CD4-positive, CD25-positive, alpha-beta regulatory T cell (primary cell): ENCODE results near the gene CSMD2. TPM values are rescaled to one million over a fixed set of nuclear protein-coding genes. Genes with fewer than 3 reads are reported as not detected.

Source experiments
- ATAC-seq, 2 donors: fragments of 150-1000 bp; cut with Tn5 transposase; one replicate each; pipeline ENCODE4 v1.10.0; 2021; ENCODE audit warnings: low read depth in 2 of 2, moderate number of reproducible peaks in 2 of 2, moderate library complexity in 1 of 2
- DNase-seq, 3 donors: peaks; one replicate each; pipeline versions ENCODE4 v3.0.0 to v3.0.0-alpha.2; 2012 to 2022; ENCODE audit warnings: mixed read lengths in 1 of 3
- H3K27ac ChIP-seq: one replicate; pipeline ENCODE4 v1.7.0; 2013; ENCODE audit warnings: mild to moderate bottlenecking, low read length; ENCODE audit not compliant: insufficient read depth, poor library complexity, severe bottlenecking
- H3K27me3 ChIP-seq: one replicate; pipeline ENCODE4 v1.7.0; 2013; ENCODE audit warnings: low read length; ENCODE audit not compliant: control insufficient read depth, insufficient read depth
- H3K36me3 ChIP-seq: one replicate; pipeline ENCODE4 v1.7.0; 2013; ENCODE audit warnings: mild to moderate bottlenecking, low read length, moderate library complexity; ENCODE audit not compliant: control insufficient read depth, insufficient read depth
- H3K4me1 ChIP-seq: 2 replicates; pipeline ENCODE4 v1.7.0; 2013; ENCODE audit warnings: mild to moderate bottlenecking, low read length; ENCODE audit not compliant: insufficient read depth, control insufficient read depth, poor library complexity, severe bottlenecking
- H3K4me3 ChIP-seq: one replicate; pipeline ENCODE4 v1.7.0; 2013; ENCODE audit warnings: low read depth, mild to moderate bottlenecking, low read length, moderate library complexity
- H3K9me3 ChIP-seq, 2 experiments: 1 replicate in 1 of 2; 2 replicates in 1 of 2; pipeline ENCODE4 v1.7.0; 2013; ENCODE audit warnings: low read length in 2 of 2, mild to moderate bottlenecking in 1 of 2, moderate library complexity in 1 of 2; ENCODE audit not compliant: control insufficient read depth in 2 of 2
- H3K27ac Mint-ChIP-seq, 3 donors: one replicate each; pipeline ENCODE4 v1.8.0; 2020 to 2022; ENCODE audit warnings: mild to moderate bottlenecking in 3 of 3, mixed read lengths in 3 of 3, moderate library complexity in 2 of 3
- H3K27me3 Mint-ChIP-seq: one replicate; pipeline ENCODE4 v1.8.0; 2022; ENCODE audit warnings: mild to moderate bottlenecking, mixed read lengths
- H3K36me3 Mint-ChIP-seq: one replicate; pipeline ENCODE4 v1.8.0; 2020; ENCODE audit warnings: mixed read lengths
- H3K4me1 Mint-ChIP-seq, 4 donors: one replicate each; pipeline ENCODE4 v1.8.0; 2020 to 2022; ENCODE audit warnings: mixed read lengths in 4 of 4, mild to moderate bottlenecking in 1 of 4
- H3K4me3 Mint-ChIP-seq, 4 donors: one replicate each; pipeline ENCODE4 v1.8.0; 2020 to 2022; ENCODE audit warnings: mild to moderate bottlenecking in 4 of 4, mixed read lengths in 4 of 4, moderate library complexity in 3 of 4
- H3K9me3 Mint-ChIP-seq, 7 donors: one replicate each; pipeline ENCODE4 v1.8.0; 2020 to 2022; ENCODE audit warnings: mixed read lengths in 7 of 7, mild to moderate bottlenecking in 3 of 7, moderate library complexity in 2 of 7
- polyA plus RNA-seq, 4 donors: library from polyadenylated mRNA; unstranded; fragments of 300-500 nt; fragmentation: Illumina TruSeq; gene quantifications; one replicate each; pipeline ENCODE4 v1.2.3, GENCODE V29; 2021
- total RNA-seq: library from RNA; stranded (reverse); gene quantifications from one replicate; pipeline ENCODE4 v1.2.3, GENCODE V29; 2022

Gene CSMD2
- total and polyA plus RNA-seq, 5 donors from 2014 or later, result not detected

DNA sequence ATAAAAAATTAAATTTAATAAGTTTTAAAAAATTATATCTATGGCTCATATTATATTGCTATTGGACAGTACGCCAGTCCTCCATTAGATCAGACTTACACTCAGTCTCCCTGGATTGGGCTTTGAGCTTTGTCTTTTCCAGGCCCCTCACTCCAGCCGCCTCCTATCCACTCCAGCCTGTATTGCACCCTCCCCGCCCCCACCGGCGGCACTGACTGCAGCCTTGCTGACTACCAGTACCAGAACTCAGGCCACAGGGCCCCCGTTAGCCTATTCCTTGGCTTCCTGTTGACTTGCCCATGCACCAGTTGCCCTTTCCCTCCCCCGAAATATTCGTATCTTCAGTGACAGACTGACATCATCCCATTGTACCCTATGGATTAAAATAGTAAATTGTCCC is 127.9 kb downstream of the CSMD2 start:
- no peaks in the 10 kb centered on the region for H3K4me1 ChIP-seq

GRCh38 chr1:34034036-34034435 is 131.0 kb downstream of the CSMD2 start:
- ATAC-seq (no peak), DNase-seq (no peak)
- H3K36me3 ChIP-seq, result no peaks in the 10 kb centered on the region
- Mint-ChIP-seq H3K27ac (no peak overlapping the region), H3K4me1 (no peaks in the 10 kb centered on the region), H3K36me3 (no peaks in the 10 kb centered on the region), H3K9me3 (no peaks in the 10 kb centered on the region), H3K27me3 (no peaks in the 10 kb centered on the region), H3K4me3 (no peak overlapping the region)
- H3K27ac ChIP-seq, result no peak overlapping the region
- H3K4me1 ChIP-seq, result no peaks in the 10 kb centered on the region
- H3K27me3 ChIP-seq, result no peaks in the 10 kb centered on the region
- H3K4me3 ChIP-seq, result no peak overlapping the region
- H3K9me3 ChIP-seq, result no peaks in the 10 kb centered on the region

More for the DNA sequence above, 127.9 kb downstream of the CSMD2 start:
- Histone ChIP-seq H3K27me3 (no peaks in the 10 kb centered on the region), H3K4me3 (no peak overlapping the region), H3K9me3 (no peaks in the 10 kb centered on the region), H3K27ac (no peak overlapping the region), H3K36me3 (no peaks in the 10 kb centered on the region)
- Mint-ChIP-seq H3K4me1 (no peaks in the 10 kb centered on the region), H3K27ac (no peak overlapping the region), H3K27me3 (no peaks in the 10 kb centered on the region), H3K9me3 (no peaks in the 10 kb centered on the region), H3K36me3 (no peaks in the 10 kb centered on the region), H3K4me3 (no peak overlapping the region)
- ATAC-seq (no peak), DNase-seq (no peak)

- no peaks in the 10 kb centered on the region for H3K27me3 Mint-ChIP-seq
- no peaks in the 10 kb centered on the region for H3K4me1 ChIP-seq
- no peak overlapping the region for H3K4me3 Mint-ChIP-seq
- DNase-seq (no peak), ATAC-seq (no peak)
- no peaks in the 10 kb centered on the region for H3K9me3 ChIP-seq
- H3K36me3 Mint-ChIP-seq, result no peaks in the 10 kb centered on the region
- H3K27ac Mint-ChIP-seq, result no peak overlapping the region
- peaks cover 4% of the 10 kb centered on the region for H3K27me3 ChIP-seq
- H3K27ac ChIP-seq, result no peak overlapping the region
- H3K9me3 Mint-ChIP-seq, result no peaks in the 10 kb centered on the region
- no peaks in the 10 kb centered on the region for H3K4me1 Mint-ChIP-seq
- H3K4me3 ChIP-seq, result no peak overlapping the region
- H3K36me3 ChIP-seq, result no peaks in the 10 kb centered on the region
Observed at GRCh38 chr1:34029954-34030353, 135.1 kb downstream of the CSMD2 start.

GRCh38 chr1:34029515-34029914 is 135.5 kb downstream of the CSMD2 start:
- no peaks in the 10 kb centered on the region for H3K27me3 Mint-ChIP-seq
- no peak for DNase-seq

GRCh38 chr1:34028381-34029055 is 136.5 kb downstream of the CSMD2 start:
- H3K36me3 Mint-ChIP-seq, result no peaks in the 10 kb centered on the region
- DNase-seq, result no peak
- H3K4me1 Mint-ChIP-seq, result no peaks in the 10 kb centered on the region
- Histone ChIP-seq H3K9me3 (no peaks in the 10 kb centered on the region), H3K27ac (no peak overlapping the region), H3K27me3 (peaks cover 5% of the 10 kb centered on the region), H3K4me3 (no peak overlapping the region), H3K36me3 (no peaks in the 10 kb centered on the region), H3K4me1 (no peaks in the 10 kb centered on the region)
- no peak for ATAC-seq
- H3K27ac Mint-ChIP-seq, result no peak overlapping the region
- H3K27me3 Mint-ChIP-seq, result no peaks in the 10 kb centered on the region
- no peak overlapping the region for H3K4me3 Mint-ChIP-seq
- no peaks in the 10 kb centered on the region for H3K9me3 Mint-ChIP-seq

More at GRCh38 chr1:34029515-34029914, 135.5 kb downstream of the CSMD2 start:
- Histone ChIP-seq H3K27me3 (peaks cover 5% of the 10 kb centered on the region), H3K4me1 (no peaks in the 10 kb centered on the region), H3K9me3 (no peaks in the 10 kb centered on the region), H3K36me3 (no peaks in the 10 kb centered on the region), H3K27ac (no peak overlapping the region), H3K4me3 (no peak overlapping the region)
- Mint-ChIP-seq H3K9me3 (no peaks in the 10 kb centered on the region), H3K36me3 (no peaks in the 10 kb centered on the region), H3K4me1 (no peaks in the 10 kb centered on the region), H3K4me3 (no peak overlapping the region), H3K27ac (no peak overlapping the region)
- ATAC-seq, result no peak

DNA sequence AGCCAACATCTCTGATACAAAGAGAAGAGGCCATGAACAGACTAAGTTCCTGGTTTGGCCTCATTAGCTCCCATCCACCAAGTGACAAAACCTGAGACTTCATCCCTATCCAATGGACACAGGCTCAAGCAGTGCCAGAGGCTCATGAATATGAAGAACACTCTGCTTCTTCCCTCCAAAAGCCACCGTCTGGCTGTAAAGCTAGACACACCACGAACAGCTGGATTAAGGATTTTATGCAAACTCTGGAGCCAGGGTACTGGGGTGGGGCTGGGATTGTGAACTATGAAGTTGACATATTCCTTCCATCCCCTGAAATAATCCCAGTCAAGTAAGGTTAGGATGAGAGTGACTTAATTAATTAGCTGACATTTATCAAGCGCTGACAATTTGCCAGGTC is 139.4 kb downstream of the CSMD2 start:
- DNase-seq (no peak), ATAC-seq (no peak)
- Histone ChIP-seq H3K4me3 (no peak overlapping the region), H3K9me3 (no peaks in the 10 kb centered on the region), H3K27me3 (peaks cover 5% of the 10 kb centered on the region), H3K27ac (no peak overlapping the region), H3K4me1 (no peaks in the 10 kb centered on the region), H3K36me3 (no peaks in the 10 kb centered on the region)
- H3K27ac Mint-ChIP-seq, result no peak overlapping the region
- H3K4me3 Mint-ChIP-seq, result no peak overlapping the region
- no peaks in the 10 kb centered on the region for H3K27me3 Mint-ChIP-seq
- H3K36me3 Mint-ChIP-seq, result no peaks in the 10 kb centered on the region
- H3K9me3 Mint-ChIP-seq, result no peaks in the 10 kb centered on the region
- H3K4me1 Mint-ChIP-seq, result no peaks in the 10 kb centered on the region

DNA sequence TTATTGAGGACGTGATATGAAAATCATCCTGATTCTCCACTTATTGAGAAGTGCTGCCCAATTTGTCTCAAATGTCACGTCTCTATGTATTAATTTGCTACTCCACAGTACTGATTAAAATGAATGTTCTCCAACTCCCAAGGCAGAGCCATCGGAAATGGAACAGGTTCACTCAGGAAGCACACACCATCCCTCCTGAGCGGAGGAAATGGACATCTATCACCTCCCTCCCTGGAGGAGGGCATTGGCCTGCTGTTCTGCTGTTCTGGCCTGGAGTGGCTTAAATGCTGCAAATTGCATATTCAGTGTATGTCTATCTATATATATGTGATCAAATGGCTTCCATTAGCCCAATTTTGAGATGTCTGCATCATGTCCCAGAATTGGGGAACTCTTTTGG is 140.5 kb downstream of the CSMD2 start:
- Mint-ChIP-seq H3K27ac (no peak overlapping the region), H3K4me1 (no peaks in the 10 kb centered on the region), H3K36me3 (no peaks in the 10 kb centered on the region), H3K9me3 (peaks cover 0 to 3% (median 0%) of the 10 kb centered on the region in 7 donors), H3K4me3 (no peak overlapping the region), H3K27me3 (no peaks in the 10 kb centered on the region)
- ATAC-seq (no peak), DNase-seq (no peak)
- H3K4me1 ChIP-seq, result no peaks in the 10 kb centered on the region
- no peaks in the 10 kb centered on the region for H3K9me3 ChIP-seq
- H3K36me3 ChIP-seq, result no peaks in the 10 kb centered on the region
- H3K4me3 ChIP-seq, result no peak overlapping the region
- peaks cover 5% of the 10 kb centered on the region for H3K27me3 ChIP-seq
- H3K27ac ChIP-seq, result no peak overlapping the region

GRCh38 chr1:34019741-34020552 is 145.1 kb downstream of the CSMD2 start:
- H3K27me3 Mint-ChIP-seq, result no peaks in the 10 kb centered on the region
- H3K4me3 Mint-ChIP-seq, result no peak overlapping the region
- Histone ChIP-seq H3K27ac (no peak overlapping the region), H3K9me3 (no peaks in the 10 kb centered on the region), H3K36me3 (no peaks in the 10 kb centered on the region), H3K4me1 (no peaks in the 10 kb centered on the region), H3K4me3 (no peak overlapping the region), H3K27me3 (peaks cover 1% of the 10 kb centered on the region)
- no peak overlapping the region for H3K27ac Mint-ChIP-seq
- DNase-seq, result no peak
- H3K9me3 Mint-ChIP-seq, result peaks cover 0 to 5% (median 0%) of the 10 kb centered on the region in 7 donors
- no peak for ATAC-seq
- no peaks in the 10 kb centered on the region for H3K36me3 Mint-ChIP-seq
- H3K4me1 Mint-ChIP-seq, result no peaks in the 10 kb centered on the region
